Measurements from ENCODE around the gene NALF2. TPM values are rescaled to one million over a fixed set of nuclear protein-coding genes. Genes with fewer than 3 reads are reported as not detected.

The NALF2 gene
- total RNA-seq, 1 experiment from 2014 or later, result not detected

DNA sequence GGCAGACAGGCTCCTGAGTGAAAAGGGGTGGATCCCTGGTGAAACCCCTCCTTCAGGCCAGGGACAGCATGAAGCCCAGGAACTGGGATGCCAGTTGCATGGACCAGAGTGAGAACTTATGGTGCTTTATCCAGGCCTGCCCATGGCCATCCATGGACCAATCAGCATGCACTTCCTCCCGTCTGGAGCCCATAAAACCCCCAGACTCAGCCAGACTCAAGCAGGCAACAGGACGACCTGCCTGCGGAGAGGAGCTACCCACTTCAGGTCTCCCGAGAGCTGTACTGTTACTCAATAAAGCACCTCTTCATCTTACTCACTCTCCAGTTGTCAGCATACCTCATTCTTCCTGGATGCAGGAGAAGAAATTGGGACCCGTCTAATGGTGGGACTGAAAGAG, 42.9 kb downstream of the NALF2 start:
- TF ChIP-seq EZH2 (IDR thresholded peaks at IDR 0.05; ENCODE audit: low read depth), result no peak
- TF ChIP-seq, protein P1, sequence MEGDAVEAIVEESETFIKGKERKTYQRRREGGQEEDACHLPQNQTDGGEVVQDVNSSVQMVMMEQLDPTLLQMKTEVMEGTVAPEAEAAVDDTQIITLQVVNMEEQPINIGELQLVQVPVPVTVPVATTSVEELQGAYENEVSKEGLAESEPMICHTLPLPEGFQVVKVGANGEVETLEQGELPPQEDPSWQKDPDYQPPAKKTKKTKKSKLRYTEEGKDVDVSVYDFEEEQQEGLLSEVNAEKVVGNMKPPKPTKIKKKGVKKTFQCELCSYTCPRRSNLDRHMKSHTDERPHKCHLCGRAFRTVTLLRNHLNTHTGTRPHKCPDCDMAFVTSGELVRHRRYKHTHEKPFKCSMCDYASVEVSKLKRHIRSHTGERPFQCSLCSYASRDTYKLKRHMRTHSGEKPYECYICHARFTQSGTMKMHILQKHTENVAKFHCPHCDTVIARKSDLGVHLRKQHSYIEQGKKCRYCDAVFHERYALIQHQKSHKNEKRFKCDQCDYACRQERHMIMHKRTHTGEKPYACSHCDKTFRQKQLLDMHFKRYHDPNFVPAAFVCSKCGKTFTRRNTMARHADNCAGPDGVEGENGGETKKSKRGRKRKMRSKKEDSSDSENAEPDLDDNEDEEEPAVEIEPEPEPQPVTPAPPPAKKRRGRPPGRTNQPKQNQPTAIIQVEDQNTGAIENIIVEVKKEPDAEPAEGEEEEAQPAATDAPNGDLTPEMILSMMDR (conservative IDR thresholded peaks at IDR 0.05), result no peak
- H3K4me3 ChIP-seq, result no peak overlapping the region
- ChIA-PET POLR2A (ENCODE audit: unreplicated experiment) (no interaction called here), CTCF (no interaction called here)
- H3K4me2 ChIP-seq, result no peak overlapping the region
- no peaks in the 10 kb centered on the region for H3K4me1 ChIP-seq (replicated peaks; ENCODE audit: insufficient read depth)
- intact Hi-C loops (cut with micrococcal nuclease; ENCODE audit: unreplicated experiment), result no loop called here
- no peaks in the 10 kb centered on the region for H3K9me2 ChIP-seq (ENCODE audit: insufficient read depth)
- H3K79me2 ChIP-seq (ENCODE audit: low read depth), result no peaks in the 10 kb centered on the region
- no peaks in the 10 kb centered on the region for H3K9me3 ChIP-seq (ENCODE audit: insufficient read depth, low read depth)
- BruUV-seq (replicated peaks), result no TSS peak
- no peak overlapping the region for H3K27ac ChIP-seq
- H2AFZ ChIP-seq, result no peak overlapping the region
- H3K36me3 ChIP-seq (ENCODE audit: low read depth), result no peaks in the 10 kb centered on the region
- DNase-seq, result no peak
- H3K27me3 ChIP-seq (ENCODE audit: insufficient read depth, low read depth), result no peaks in the 10 kb centered on the region
- H4K20me1 ChIP-seq (ENCODE audit: insufficient read depth), result no peaks in the 10 kb centered on the region
- no peaks in the 10 kb centered on the region for H3F3A ChIP-seq (ENCODE audit: insufficient read depth, low read depth)

DNA sequence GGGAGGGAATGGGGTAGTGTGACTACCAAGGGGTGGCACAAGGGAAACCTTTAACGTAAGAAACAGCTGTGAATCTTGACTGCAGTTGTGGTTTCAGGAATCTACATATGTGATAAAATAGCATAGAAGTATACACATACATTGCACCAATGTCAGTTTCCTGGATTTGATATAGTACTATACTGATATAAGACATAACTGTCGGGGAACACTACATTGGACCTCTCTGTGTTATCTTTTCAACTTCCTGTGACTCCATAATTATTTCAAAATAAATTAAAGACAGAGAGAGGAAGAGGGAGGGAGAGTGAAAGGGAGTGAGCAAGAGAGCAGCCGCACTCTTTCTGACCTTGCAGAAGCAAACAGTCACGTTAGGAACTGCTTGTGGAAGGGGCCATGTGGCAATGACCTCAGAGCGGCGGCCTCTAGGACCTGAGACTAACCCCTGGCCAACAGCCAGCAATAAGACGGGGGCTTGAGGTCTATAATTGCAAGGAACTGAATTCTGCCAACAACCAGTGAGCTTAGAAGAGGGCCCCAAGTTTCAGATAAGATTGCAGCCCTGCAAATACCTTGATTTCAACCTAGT, 47.4 kb downstream of the NALF2 start:
- H3K9me2 ChIP-seq (ENCODE audit: insufficient read depth), result no peaks in the 10 kb centered on the region
- H3K4me3 ChIP-seq, result no peak overlapping the region
- no peaks in the 10 kb centered on the region for H3F3A ChIP-seq (ENCODE audit: insufficient read depth, low read depth)
- H3K27me3 ChIP-seq (ENCODE audit: insufficient read depth, low read depth), result no peaks in the 10 kb centered on the region
- no peaks in the 10 kb centered on the region for H3K4me1 ChIP-seq (replicated peaks; ENCODE audit: insufficient read depth)
- no peaks in the 10 kb centered on the region for H4K20me1 ChIP-seq (ENCODE audit: insufficient read depth)
- no peak overlapping the region for H3K27ac ChIP-seq
- no peak overlapping the region for H2AFZ ChIP-seq
- no peaks in the 10 kb centered on the region for H3K36me3 ChIP-seq (ENCODE audit: low read depth)
- no peak for DNase-seq
- BruUV-seq (replicated peaks), result no TSS peak
- no peak overlapping the region for H3K4me2 ChIP-seq
- ChIA-PET POLR2A (ENCODE audit: unreplicated experiment) (no interaction called here), CTCF (no interaction called here)
- TF ChIP-seq EZH2 (IDR thresholded peaks at IDR 0.05; ENCODE audit: low read depth), result no peak
- TF ChIP-seq, protein P1 (conservative IDR thresholded peaks at IDR 0.05), result no peak
- H3K9me3 ChIP-seq (ENCODE audit: insufficient read depth, low read depth), result no peaks in the 10 kb centered on the region
- intact Hi-C loops (cut with micrococcal nuclease; ENCODE audit: unreplicated experiment), result no loop called here
- H3K79me2 ChIP-seq (ENCODE audit: low read depth), result no peaks in the 10 kb centered on the region

DNA sequence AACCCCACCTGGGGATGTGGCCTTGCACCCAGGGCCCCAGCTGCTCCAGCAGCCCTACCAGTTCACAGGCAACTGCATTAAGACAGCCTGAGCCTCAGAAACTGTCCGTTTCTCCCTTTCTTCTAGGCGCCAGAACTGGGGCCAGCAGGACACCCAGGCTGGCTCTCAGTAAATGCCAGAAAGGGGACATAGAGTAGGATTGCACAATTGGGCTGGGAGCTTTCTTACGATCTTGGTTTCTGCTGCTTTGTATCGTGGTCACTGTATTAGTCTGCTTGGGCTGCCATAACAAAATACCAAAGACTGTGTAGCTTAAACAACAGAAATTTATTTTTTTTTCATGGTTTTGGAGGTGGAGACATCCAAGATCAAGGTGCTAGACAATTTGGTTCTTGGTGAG, 48.4 kb downstream of the NALF2 start:
- CTCF ChIA-PET, result no interaction called here

More for the DNA sequence above, 48.4 kb downstream of the NALF2 start:
- H3K9me2 ChIP-seq (ENCODE audit: insufficient read depth), result no peaks in the 10 kb centered on the region
- H3F3A ChIP-seq (ENCODE audit: insufficient read depth, low read depth), result no peaks in the 10 kb centered on the region
- no peak for TF ChIP-seq EZH2 (IDR thresholded peaks at IDR 0.05; ENCODE audit: low read depth)
- TF ChIP-seq, protein P1 (conservative IDR thresholded peaks at IDR 0.05), result no peak
- H3K27ac ChIP-seq, result no peak overlapping the region
- H3K4me3 ChIP-seq, result no peak overlapping the region
- H3K4me1 ChIP-seq (replicated peaks; ENCODE audit: insufficient read depth), result no peaks in the 10 kb centered on the region
- H3K36me3 ChIP-seq (ENCODE audit: low read depth), result no peaks in the 10 kb centered on the region
- intact Hi-C loops (cut with micrococcal nuclease; ENCODE audit: unreplicated experiment), result no loop called here
- H3K9me3 ChIP-seq (ENCODE audit: insufficient read depth, low read depth), result no peaks in the 10 kb centered on the region
- DNase-seq, result no peak
- no TSS peak for BruUV-seq (replicated peaks)
- POLR2A ChIA-PET (ENCODE audit: unreplicated experiment), result no interaction called here
- H3K4me2 ChIP-seq, result no peak overlapping the region
- H3K27me3 ChIP-seq (ENCODE audit: insufficient read depth, low read depth), result no peaks in the 10 kb centered on the region
- H2AFZ ChIP-seq, result no peak overlapping the region
- no peaks in the 10 kb centered on the region for H4K20me1 ChIP-seq (ENCODE audit: insufficient read depth)
- H3K79me2 ChIP-seq (ENCODE audit: low read depth), result no peaks in the 10 kb centered on the region

Other genes with a start within 250 kb of the NALF2 start
- gene EDA, start 111.8 kb downstream of the NALF2 start, total RNA-seq (2021), result not detected in 2 replicates

Data from PC-9 (cell line).